ENCODE results near the gene DESI2.
"Not testable (repeated sequence)": the region's sequence is repeated elsewhere in the genome, so short reads cannot be mapped to it uniquely, and the experiment has no call there.

Gene DESI2

GRCh38 chr1:244735876-244736561 is 83.1 kb downstream of the DESI2 start:
- H3K36me3 Mint-ChIP-seq, result peaks cover 3% of the 10 kb centered on the region
- DNase-seq (ENCODE audit: low spot score in 2 of 2) (no peak), ATAC-seq (ENCODE audit: low read depth) (no peak)
- peak overlapping the region; percentile 12 for H3K27ac Mint-ChIP-seq
- H3K4me1 Mint-ChIP-seq, result peaks cover 3% of the 10 kb centered on the region
- no peak overlapping the region for H3K4me3 Mint-ChIP-seq
- H3K9me3 Mint-ChIP-seq, result peaks cover 3% of the 10 kb centered on the region
- H3K27me3 Mint-ChIP-seq, result no peaks in the 10 kb centered on the region

- ATAC-seq (ENCODE audit: low read depth), result not testable (repeated sequence)
Measured at GRCh38 chr1:244739140-244739539, 86.2 kb downstream of the DESI2 start.

GRCh38 chr1:244740027-244740617 is 87.2 kb downstream of the DESI2 start:
- not testable (repeated sequence) for DNase-seq (ENCODE audit: low spot score in 2 of 2); H3K27ac Mint-ChIP-seq; H3K4me1 Mint-ChIP-seq; H3K36me3 Mint-ChIP-seq; H3K9me3 Mint-ChIP-seq; H3K4me3 Mint-ChIP-seq; ATAC-seq (ENCODE audit: low read depth); H3K27me3 Mint-ChIP-seq

More at GRCh38 chr1:244739140-244739539, 86.2 kb downstream of the DESI2 start:
- H3K4me3 Mint-ChIP-seq; H3K27me3 Mint-ChIP-seq; DNase-seq (ENCODE audit: low spot score in 2 of 2); H3K36me3 Mint-ChIP-seq; H3K4me1 Mint-ChIP-seq; H3K9me3 Mint-ChIP-seq; H3K27ac Mint-ChIP-seq: not testable (repeated sequence)

- H3K4me3 Mint-ChIP-seq, result no peak overlapping the region
- H3K4me1 Mint-ChIP-seq, result no peaks in the 10 kb centered on the region
- no peak overlapping the region for H3K27ac Mint-ChIP-seq
- no peaks in the 10 kb centered on the region for H3K9me3 Mint-ChIP-seq
- no peaks in the 10 kb centered on the region for H3K36me3 Mint-ChIP-seq
- no peak for ATAC-seq (ENCODE audit: low read depth)
- DNase-seq (ENCODE audit: low spot score in 2 of 2), result no peak
- H3K27me3 Mint-ChIP-seq, result no peaks in the 10 kb centered on the region
Measured at GRCh38 chr1:244741692-244742091, 88.8 kb downstream of the DESI2 start.

GRCh38 chr1:244749230-244750016 is 96.5 kb downstream of the DESI2 start:
- H3K27ac Mint-ChIP-seq, result no peak overlapping the region
- no peak for DNase-seq (ENCODE audit: low spot score in 2 of 2)
- no peaks in the 10 kb centered on the region for H3K4me1 Mint-ChIP-seq
- no peak overlapping the region for H3K4me3 Mint-ChIP-seq
- H3K36me3 Mint-ChIP-seq, result no peaks in the 10 kb centered on the region
- H3K27me3 Mint-ChIP-seq, result no peaks in the 10 kb centered on the region
- no peak for ATAC-seq (ENCODE audit: low read depth)
- no peaks in the 10 kb centered on the region for H3K9me3 Mint-ChIP-seq

DNA sequence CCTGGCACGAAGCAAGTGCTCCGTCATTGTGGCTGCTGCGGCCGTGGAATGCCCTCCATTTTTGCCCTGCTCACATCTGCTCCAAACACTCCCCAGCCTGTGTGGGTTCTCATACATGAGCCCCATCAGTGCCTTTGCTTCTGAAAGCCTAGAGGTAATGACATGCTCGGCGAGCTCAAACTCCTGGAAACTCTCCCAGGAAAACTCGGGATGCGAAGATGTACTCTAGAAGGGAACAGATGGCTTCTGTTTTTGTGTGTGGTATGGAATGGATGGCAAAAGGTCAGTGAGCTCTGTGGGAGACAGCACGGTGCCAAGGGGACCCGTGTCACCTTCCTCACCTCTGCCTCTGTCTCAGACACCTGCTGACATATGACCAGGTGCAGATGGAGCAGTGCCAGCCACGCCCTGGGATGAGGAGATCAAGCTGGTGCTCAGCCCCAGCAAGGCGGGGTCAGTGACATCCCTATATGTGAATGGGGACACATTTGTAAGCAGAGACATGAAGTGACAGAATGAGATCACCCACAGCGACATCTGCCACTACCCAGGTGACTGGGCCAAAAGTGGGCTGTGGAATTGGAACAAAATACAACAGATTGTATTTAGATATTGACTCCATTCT is 98.5 kb downstream of the DESI2 start:
- no peaks in the 10 kb centered on the region for H3K9me3 Mint-ChIP-seq
- DNase-seq (ENCODE audit: low spot score in 2 of 2), result no peak
- no peaks in the 10 kb centered on the region for H3K27me3 Mint-ChIP-seq
- no peaks in the 10 kb centered on the region for H3K4me1 Mint-ChIP-seq
- H3K27ac Mint-ChIP-seq, result no peak overlapping the region
- H3K4me3 Mint-ChIP-seq, result no peak overlapping the region
- no peak for ATAC-seq (ENCODE audit: low read depth)
- no peaks in the 10 kb centered on the region for H3K36me3 Mint-ChIP-seq

GRCh38 chr1:244755673-244756072 is 102.7 kb downstream of the DESI2 start:
- no peaks in the 10 kb centered on the region for H3K27me3 Mint-ChIP-seq
- no peak for ATAC-seq (ENCODE audit: low read depth)

DNA sequence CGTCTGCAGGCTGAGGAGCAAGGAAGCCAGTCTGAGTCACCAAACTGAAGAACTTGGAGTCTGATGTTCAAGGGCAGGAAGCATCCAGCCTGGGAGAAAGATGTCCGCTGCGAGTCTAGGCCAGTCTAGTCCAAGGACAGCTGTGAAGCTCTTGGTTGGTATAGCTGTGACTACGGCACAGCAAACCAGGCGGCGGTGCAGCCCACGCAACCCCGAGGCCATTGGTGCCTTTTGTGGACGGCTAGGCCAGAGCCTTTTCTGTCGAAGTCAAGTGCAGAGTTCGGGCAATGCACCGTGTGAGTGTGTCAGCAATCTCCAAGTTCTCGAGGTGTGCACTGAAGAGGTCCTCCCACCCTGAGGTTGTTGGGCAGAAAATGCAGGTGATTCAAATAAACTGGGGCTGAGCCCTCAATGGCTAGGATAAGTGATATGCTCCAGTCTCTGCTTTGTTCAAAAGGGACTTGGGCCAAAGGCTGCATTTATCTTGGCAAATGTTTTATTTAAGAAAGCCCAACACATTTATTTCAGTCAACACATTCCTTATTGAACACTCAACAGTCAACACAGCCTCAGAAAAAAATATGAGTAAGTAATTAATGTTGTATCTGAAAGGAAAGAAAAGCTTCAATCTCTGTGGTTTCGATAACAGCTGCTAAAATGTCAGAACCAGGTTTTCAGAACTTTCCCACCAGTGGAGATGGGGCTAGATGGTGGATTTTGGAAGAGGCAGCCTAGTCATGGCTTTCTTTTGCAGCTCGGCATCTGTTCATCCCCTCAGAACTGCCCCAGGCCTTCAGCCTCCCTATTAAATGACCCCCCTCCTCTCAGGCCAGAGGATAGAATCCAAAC is 104.4 kb downstream of the DESI2 start:
- Mint-ChIP-seq H3K27ac (no peak overlapping the region), H3K27me3 (no peaks in the 10 kb centered on the region), H3K4me3 (no peak overlapping the region), H3K4me1 (peaks cover 2% of the 10 kb centered on the region), H3K36me3 (no peaks in the 10 kb centered on the region), H3K9me3 (no peaks in the 10 kb centered on the region)
- no peak for ATAC-seq (ENCODE audit: low read depth)
- no peak for DNase-seq (ENCODE audit: low spot score in 2 of 2)

More at GRCh38 chr1:244755673-244756072, 102.7 kb downstream of the DESI2 start:
- Mint-ChIP-seq H3K4me3 (no peak overlapping the region), H3K4me1 (no peaks in the 10 kb centered on the region), H3K27ac (no peak overlapping the region), H3K9me3 (no peaks in the 10 kb centered on the region), H3K36me3 (no peaks in the 10 kb centered on the region)
- no peak for DNase-seq (ENCODE audit: low spot score in 2 of 2)
